GM08714 (cell line): Measurements from ENCODE around the gene ATP11C.
A peak's percentile ranks its signal among the peaks of the same experiment; 100 is the strongest.
"Not testable (repeated sequence)": the region's sequence is repeated elsewhere in the genome, so short reads cannot be mapped to it uniquely, and the experiment has no call there.

Source experiments
- H3K4me3 ChIP-seq: fragments of 200-500 bp; sonication (Bioruptor generic); 2 replicates; pipeline ENCODE4 v1.5.1; 2014; ENCODE audit warnings: mild to moderate bottlenecking, low read length, inconsistent platforms
- ZNF274 ChIP-seq: IDR thresholded peaks from 2 replicates; pipeline ENCODE4 v1.6.1; 2012; ENCODE audit warnings: mild to moderate bottlenecking, low read depth, low read length

ATP11C gene

DNA sequence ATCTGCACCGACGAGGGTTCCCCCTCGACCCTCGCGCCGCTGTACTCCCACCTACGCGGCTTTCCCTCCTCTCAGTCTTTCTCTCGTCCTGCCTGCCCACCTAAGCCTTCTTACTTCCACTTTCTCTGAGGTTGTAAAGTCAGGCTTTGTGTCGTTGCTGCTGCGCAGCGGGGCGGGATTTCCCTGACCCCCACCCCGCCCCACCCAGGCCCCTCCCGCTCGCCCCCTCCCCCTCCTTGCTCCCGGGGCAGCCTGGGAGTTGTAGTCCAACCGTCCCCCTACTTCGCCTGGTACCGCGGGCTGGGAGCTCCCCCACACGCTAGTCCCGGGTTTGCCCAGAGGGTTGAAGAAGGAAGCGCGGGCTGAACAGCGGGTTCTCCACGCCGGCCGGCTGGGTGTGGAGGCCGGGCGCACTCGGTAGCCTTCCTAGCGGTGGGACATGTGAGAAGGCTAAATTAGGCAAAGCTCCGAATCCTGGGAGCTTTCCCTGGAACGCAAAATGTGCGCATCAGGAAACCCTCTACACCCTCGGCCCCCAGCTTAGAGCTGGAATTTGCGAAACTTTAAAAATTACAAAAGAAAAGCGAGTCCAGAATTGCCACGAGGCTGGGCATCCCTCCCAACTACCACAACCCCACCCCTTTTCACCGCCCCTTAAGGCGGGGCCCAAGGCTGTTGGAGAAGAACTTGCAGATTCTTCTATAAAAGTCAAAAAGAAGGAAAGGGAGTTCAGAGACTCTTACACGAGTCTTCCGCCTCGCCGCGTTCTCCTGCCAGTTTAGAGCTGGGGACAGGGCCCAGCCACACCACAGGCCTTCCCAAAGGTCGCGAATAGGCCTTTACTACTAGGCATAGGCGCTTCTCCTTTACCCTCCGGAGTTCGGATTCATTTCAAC, at the start of gene ATP11C:
TSS of gene ATP11C (minus strand) at position 153 of the 896 bp plus-strand sequence. CDS start 1,011 bp downstream, outside the sequence.
- H3K4me3 ChIP-seq = peak within 1 kb of the TSS; percentile 73
- no peak for TF ChIP-seq ZNF274

DNA sequence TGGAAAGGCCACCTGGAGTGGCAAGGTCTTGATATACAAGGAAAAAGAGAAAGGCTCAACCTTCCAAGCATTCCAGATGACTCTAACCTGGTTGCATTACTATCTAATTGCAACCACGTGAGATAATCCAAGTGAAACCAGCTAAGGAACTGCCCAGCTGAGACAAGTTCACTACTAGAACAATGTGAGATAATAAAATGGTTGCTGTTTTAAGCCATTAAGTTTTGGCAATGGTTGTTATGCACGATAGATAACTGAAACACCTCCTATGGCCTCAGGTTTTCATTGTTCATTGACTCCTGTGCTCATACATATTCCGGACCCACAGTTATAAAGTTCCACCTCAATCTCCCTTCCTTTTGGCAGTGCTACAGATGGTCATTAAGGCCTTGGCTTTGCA, 41.6 kb upstream of the ATP11C start:
- TF ChIP-seq ZNF274 = no peak
- H3K4me3 ChIP-seq = no peak overlapping the region

DNA sequence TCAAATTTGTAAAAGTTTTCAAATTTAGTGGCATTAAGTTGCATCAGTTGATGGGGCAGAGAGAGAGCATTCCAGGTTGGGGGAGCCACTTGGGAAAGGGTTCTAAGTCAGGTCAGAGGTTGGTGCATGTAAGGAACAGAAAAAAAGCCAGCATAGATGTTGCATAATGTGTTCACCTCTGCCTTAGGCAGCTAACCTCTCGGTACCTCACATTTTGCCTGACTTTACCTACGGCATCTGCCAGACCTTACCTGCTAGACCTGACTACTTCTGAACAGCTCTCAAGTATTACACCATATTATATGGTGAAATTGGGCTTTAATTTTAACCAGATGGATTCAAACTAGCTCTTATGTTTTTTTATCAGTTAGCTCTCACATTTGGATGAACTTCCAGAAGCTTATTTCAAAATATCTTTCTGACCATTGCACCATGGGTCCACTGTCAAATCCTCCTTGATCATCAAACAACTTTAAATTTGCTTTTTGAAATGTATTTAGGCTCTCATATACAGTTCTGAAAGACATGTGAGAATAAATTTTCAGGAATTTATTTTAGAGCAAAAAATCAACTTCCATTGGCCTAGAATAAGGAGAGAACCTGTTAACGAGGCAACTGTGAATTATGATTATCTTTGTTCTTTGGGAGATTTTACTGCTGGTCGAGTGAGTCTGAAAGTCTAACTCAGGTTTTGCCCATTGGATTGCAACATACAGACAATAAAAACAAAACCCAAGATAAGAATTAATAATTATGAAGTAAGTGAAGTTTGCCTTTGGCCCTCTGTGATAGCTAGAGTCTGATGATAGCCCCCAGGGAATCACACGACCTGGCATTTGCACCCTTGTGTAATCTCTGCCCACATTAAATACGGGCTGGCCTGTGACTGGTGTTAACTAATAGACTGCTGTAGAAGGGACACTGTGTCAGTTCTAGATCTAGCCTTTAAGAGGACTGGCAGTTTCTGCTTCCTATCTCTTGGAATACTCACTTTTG, 40.1 kb upstream of the ATP11C start:
- no peak for TF ChIP-seq ZNF274
- no peak overlapping the region for H3K4me3 ChIP-seq

DNA sequence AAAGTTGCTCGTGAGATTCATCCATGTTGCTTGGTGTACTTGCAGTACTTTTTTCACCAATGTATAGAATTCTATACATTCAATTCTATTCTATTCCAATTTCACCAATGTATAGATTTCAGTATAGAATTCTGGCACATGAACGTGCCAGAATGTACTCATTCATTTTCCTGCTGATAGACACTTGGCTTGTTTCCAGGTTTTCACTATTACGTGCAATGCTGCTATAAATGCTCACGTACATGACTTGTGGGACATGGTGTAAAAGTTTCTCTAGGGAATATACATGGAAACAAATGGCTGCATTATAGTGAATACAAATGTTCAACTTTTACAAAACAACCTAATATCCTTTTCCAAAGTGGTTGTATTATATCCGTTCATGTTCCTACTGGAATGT, 39.3 kb upstream of the ATP11C start:
- TF ChIP-seq ZNF274 = no peak
- no peak overlapping the region for H3K4me3 ChIP-seq

DNA sequence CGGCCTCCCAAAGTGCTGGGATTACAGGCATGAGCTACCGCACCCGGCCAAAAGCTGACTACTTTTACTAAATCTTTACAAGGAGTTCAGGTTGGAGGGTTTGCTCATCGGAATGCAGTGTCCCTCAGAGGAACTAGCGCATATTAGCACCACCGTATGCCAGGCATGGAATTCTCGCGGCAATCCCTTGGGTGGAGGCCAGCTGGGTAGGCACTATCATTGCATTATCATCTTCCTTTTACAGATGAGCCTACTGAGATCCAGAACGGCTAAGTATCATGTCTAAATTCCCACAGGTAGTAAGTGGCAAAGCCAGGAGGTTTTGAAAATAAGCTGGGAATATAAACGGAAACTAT, 38.5 kb upstream of the ATP11C start:
- H3K4me3 ChIP-seq = no peak overlapping the region
- no peak for TF ChIP-seq ZNF274

DNA sequence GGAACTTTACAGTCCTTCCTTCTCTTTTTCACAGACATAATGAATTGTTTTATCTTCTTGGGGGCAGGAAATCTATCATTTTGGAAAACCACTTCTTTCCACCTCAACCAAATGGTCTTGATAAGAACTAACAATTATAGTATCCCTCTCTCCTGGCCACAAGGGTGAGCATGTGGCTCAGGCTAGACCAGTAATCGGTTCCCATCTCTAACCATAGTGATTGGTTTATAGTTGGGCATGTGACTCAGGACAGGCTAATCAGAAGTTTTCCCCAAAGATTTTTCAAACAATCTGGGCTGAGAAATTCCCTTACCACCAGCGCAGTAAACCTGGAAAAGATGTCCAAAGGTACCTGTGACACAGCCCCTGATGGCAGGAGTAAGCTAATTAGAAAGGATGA, 36.4 kb upstream of the ATP11C start:
- no peak overlapping the region for H3K4me3 ChIP-seq
- no peak for TF ChIP-seq ZNF274

DNA sequence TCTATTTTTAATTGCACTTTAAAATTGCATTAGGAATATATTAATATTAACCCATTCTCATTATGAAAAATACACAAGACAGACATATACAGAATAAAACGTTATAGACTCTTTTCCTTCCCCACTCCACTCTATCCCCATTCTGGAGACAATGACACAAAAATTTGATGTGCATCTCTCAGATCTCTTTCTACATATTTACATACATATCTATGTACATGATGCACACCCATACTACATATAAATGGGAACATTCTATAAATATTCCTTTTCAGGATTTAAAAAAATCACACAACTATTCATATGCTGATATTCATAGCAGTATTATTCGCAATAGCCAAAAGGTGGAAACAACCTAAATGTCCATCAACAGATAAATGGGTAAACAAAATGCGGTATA, 34.9 kb upstream of the ATP11C start:
- TF ChIP-seq ZNF274 = no peak
- no peak overlapping the region for H3K4me3 ChIP-seq

DNA sequence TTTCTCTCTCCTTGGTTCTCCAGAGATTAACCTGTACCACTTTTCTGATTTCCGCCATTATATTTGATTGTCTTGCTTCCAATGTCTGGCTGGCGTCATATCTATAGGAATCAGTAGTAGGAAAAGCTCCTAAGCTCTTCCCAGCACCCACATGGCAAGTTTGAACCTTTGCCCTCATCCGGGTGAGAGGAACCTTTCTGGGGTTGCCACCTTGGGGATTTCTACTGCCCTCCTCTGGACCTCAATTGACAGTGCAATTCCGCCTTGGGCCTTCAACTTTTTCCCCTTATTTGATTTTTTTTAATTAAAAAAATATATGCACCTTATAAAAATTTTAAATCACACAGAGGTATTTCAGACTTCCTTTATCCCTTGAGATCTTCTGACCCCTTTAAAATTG, 34.4 kb upstream of the ATP11C start:
- H3K4me3 ChIP-seq = no peak overlapping the region
- TF ChIP-seq ZNF274 = no peak

DNA sequence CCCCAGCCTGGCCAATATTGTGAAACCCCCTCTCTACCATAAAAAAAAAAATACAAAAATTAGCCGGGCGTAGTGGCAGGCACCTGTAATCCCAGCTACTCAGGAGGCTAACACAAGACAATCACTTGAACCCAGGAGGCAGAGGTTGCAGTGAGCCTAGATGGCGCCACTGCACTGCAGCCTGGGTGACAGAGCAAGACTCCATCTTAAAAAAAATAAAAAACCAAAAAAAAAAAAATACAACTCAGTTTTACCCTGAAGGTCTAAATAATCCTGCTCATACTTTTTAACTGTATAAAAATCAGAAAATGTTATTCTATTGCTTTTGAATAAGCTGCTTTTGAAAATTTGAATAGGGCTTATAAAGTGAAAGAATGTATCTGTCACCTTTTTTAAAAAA, 33.3 kb upstream of the ATP11C start:
- H3K4me3 ChIP-seq = not testable (repeated sequence)

DNA sequence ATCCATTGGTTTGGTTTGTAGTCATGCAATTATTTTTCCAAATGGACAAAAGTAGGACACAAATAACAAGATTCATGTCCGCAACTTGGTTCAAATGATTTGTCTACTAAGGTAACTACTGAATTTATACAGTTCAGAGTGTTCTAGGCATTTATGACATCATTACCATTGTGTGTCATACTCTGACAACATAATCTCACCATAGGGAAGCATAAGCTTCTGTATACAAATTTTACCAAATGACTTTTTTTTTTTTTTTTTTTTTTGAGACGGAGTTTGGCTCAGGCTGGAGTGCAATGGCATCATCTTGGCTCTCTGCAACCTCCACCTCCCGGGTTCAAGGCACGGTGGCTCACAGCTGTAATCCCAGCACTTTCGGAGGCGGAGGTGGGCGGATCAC, 32.6 kb upstream of the ATP11C start, which contains the start of gene CXorf66:
TSS of gene CXorf66 (minus strand) at position 101 of the 400 bp plus-strand sequence. CDS start at position 76, 25 bp downstream.
- TF ChIP-seq ZNF274 = no peak
- no peak within 1 kb of the TSS for H3K4me3 ChIP-seq

DNA sequence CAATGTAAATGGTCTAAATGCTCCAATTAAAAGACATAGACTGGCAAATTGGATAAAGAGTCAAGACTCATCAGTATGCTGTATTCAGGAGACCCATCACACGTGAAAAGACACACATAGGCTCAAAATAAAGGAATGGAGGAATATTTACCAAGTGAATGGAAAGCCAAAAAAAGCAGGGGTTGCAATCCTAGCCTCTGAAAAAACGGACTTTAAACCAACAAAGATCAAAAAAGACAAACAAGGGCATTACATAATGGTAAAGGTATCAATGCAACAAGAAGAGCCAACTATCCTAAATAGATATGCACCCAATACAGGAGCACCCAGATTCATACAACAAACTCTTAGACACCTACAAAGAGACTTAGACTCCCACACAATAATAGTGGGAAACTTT, 28.2 kb upstream of the ATP11C start:
- H3K4me3 ChIP-seq = not testable (repeated sequence)

DNA sequence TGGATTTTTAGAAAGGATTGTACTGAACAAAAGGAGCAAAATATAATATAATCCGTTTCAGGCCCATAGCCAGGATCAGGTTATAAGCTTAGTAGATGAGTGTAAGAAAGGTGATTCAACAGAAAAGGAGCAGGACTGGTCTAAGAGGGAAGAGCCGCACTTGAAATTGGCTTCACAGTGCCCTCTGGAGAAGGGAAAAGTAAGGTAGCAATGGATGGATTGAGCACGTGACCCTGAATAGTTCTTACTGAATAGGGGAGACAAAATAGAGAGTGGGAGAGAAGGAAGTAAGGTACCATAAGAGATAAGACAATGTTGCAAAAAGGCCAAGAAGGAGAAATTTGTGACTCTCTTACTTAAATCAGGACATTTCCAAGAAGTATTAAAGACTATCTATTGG, 16.9 kb upstream of the ATP11C start:
- no peak overlapping the region for H3K4me3 ChIP-seq
- TF ChIP-seq ZNF274 = no peak

DNA sequence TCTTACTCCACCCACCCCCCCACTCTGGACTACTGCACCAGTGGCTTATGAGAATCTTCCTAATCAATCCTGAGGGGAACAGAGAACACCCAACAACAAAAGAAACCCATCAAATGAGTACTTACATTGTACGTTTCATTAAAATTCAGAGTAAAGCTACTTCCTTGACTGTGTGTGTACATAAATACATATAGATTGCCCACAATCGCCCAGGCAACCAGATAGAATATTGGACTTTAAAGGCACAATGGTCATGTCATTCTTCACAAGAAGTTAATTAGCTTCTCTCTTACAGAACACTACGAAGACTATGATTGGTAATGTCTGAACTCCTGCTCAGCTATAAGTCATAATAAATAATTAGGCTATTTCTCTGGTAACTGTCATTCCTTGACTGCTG, 12.2 kb upstream of the ATP11C start:
- no peak for TF ChIP-seq ZNF274
- H3K4me3 ChIP-seq = no peak overlapping the region

DNA sequence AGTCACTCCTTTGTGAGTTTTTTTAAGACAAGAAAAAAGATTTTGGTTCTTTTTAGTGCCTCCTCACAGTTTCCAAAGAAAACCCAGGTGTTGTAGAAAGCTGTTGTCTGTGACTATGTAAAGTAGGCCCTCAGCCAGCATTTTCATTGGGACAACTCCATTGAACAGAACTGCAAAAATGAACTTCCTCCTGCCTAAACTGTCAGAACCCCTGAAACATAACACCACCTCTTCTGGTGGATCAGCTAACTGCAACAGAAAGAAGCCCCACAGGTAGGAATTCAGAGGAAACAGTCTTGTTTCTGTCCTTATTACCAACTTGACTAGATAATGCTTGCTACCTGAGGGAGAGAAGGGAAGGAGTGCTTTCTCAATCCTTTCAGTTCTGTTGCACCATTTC, 3.4 kb upstream of the ATP11C start:
- H3K4me3 ChIP-seq = no peak overlapping the region
- no peak for TF ChIP-seq ZNF274

DNA sequence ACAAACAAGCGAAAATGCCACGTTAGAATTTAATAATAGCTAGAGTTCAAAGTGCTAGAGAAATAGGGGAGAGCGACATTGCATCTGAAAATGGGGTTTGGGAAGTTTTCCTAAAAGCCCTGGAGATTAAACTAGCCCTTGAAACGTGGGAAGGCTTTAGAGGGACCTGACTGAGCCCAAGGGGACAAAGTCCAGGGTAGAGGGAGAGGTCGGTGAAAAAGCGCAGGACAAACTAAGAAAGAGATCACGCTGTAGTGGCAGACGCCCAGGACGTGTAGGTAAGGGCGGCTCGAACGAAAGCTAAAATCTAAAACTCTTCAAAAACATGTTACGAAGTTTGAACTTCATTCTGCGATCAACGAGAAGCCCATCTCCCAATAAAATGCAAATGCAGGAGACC, 1.1 kb upstream of the ATP11C start:
- no peak for TF ChIP-seq ZNF274
- H3K4me3 ChIP-seq = peak overlapping the region; percentile 54; the same call in 1 of the 2 replicates
